Fibroblast of the aortic adventitia (primary cell): ENCODE results near the gene ARSG. TPM values are rescaled to one million over a fixed set of nuclear protein-coding genes. Genes with fewer than 3 reads are reported as not detected.
"Not testable (repeated sequence)": the region's sequence is repeated elsewhere in the genome, so short reads cannot be mapped to it uniquely, and the experiment has no call there.

ENCODE experiments used
- DNase-seq: peaks from one replicate; pipeline ENCODE4 v3.0.0-alpha.2; 2010; ENCODE audit warnings: low read depth
- H3K4me3 ChIP-seq: 2 replicates; pipeline ENCODE4 v1.5.1; 2011; ENCODE audit warnings: low read depth, mild to moderate bottlenecking, control low read depth, low read length, moderate library complexity
- total RNA-seq: library from RNA; depleted of rRNA; stranded (reverse); fragments of >200 nt; gene quantifications from 2 replicates; pipeline ENCODE4 v1.2.3, GENCODE V29; 2012; ENCODE audit warnings: low replicate concordance
- TF ChIP-seq, protein P1 (sequence below): IDR thresholded peaks from 2 replicates; pipeline ENCODE4 v1.5.1; 2011; ENCODE audit warnings: mild to moderate bottlenecking, low read length, control low read depth, inconsistent platforms; ENCODE audit not compliant: insufficient read depth

ARSG gene
- total RNA-seq, 1 donor: 2.7 TPM

DNA sequence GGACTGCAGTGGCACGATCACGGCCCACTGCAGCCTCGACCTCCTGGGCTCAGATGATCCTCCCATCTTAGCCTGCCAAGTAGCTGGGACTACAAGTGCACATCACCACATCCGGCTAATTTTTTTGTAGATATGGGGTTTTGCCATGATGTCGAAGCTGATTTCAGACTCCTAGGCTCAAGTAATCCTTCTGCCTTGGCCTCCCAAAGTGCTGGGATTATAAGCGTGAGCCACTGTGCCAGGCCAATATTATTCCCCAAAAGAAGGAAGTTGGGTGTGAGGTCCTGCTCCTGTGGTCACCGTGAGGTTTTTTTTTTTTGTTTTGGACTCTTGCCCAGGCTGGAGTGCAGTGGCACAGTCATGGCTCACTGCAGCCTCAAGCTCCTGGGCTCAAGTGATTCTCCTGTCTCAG lies 41.9 kb upstream of the ARSG start:
- TF ChIP-seq, protein P1, sequence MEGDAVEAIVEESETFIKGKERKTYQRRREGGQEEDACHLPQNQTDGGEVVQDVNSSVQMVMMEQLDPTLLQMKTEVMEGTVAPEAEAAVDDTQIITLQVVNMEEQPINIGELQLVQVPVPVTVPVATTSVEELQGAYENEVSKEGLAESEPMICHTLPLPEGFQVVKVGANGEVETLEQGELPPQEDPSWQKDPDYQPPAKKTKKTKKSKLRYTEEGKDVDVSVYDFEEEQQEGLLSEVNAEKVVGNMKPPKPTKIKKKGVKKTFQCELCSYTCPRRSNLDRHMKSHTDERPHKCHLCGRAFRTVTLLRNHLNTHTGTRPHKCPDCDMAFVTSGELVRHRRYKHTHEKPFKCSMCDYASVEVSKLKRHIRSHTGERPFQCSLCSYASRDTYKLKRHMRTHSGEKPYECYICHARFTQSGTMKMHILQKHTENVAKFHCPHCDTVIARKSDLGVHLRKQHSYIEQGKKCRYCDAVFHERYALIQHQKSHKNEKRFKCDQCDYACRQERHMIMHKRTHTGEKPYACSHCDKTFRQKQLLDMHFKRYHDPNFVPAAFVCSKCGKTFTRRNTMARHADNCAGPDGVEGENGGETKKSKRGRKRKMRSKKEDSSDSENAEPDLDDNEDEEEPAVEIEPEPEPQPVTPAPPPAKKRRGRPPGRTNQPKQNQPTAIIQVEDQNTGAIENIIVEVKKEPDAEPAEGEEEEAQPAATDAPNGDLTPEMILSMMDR: no peak
- peak overlapping the region; percentile 17 for H3K4me3 ChIP-seq
- no peak for DNase-seq

GRCh38 chr17:68253426-68253825 lies 37.9 kb upstream of the ARSG start:
- DNase-seq: not testable (repeated sequence)

DNA sequence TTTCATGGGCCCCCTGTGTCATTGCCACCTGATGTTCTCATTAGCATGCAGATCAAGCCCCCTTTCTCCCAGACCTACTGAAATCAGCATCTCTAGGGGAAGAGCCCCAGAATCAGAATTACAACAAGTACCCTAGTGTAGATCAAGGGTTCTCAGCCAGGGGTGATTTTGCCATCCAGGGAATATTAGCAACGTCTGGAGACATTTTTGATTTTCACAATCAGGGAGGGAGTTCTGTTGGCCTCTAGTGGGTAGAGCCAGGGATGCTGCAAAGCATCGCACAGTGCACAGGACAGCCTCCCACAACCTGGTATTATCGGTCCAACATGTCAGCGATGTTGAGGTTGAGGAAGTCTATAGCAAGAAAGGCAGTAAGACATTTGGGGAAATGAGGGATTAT lies 36.1 kb upstream of the ARSG start:
- DNase-seq: no peak
- TF ChIP-seq, protein P1: no peak

More at GRCh38 chr17:68253426-68253825, 37.9 kb upstream of the ARSG start:
- H3K4me3 ChIP-seq: not testable (repeated sequence)

DNA sequence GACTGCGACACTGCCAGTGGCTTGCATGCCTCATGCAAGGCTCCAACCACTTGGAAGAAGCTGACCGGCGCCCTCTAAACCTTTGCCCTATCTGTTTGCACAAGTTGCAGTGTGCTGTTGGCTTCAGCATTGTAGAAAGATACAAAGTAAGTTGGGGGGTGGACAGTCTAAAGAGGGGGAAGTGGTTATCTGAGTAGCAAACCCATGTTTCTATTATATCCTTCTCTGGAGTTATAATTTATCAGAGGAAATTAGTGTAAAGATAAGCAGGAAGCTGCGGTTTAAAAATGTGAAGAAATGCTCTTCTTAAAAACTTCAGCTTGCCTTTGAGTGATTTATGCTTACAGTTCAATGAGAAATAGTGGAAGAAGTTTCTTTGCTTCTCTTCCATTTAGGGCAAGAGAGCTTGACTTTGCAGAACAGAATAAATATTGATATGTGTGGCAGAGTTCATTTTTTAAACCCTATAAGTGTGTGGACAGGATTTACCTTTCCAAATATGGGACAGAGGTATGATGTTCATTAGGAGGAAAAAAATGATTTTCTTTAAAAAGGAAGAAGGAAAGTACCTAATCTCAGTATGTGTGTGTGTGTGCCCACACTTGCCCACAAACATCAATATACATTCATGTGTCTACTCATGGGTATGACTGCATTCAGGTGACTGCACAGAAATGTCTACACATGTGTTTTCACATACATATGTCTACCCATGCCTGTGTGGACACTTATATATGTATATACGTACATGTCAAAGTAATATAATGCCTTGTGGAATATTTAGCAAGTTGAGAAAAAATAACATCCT lies 35.4 kb upstream of the ARSG start:
- no peak for DNase-seq
- TF ChIP-seq, protein P1: no peak
- no peak overlapping the region for H3K4me3 ChIP-seq

More for the DNA sequence above, 36.1 kb upstream of the ARSG start:
- H3K4me3 ChIP-seq: no peak overlapping the region

DNA sequence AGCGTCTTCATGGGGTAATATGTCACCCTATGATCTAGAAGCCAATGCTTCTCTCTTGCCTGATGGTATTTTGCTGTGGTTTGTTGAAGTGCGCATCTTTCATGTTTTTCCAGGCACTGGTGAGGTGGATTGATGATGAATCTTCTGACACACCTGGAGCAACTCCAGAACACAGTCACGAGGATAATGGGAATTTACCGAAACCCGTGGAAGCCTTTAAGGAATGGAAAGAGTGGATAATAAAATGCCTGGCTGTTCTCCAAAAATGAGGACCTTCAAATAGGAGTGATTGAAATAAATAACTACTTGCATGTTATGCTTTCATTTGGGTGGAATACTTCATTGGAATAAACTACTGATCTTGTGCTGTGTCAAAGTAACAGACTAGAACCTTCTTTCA lies 34.6 kb upstream of the ARSG start:
- DNase-seq, H3K4me3 ChIP-seq: not testable (repeated sequence)

DNA sequence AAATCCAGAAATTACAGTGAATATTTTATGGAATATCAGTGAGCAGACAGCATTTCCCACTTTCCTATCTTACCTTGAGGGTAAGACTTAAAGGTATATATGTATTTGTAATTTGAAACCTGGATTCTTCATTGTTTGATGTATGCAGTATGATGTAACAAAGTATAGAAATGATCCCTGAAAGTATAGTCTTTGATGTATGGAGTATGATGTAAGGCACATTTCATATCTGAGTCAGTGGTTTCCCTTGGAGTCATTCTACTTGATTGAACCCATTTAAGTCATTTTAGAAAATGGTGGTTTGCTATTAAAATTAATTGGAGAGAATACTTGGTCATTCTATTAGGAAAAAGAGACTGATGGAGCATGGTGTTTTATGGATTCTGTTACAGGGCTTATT lies 33.4 kb upstream of the ARSG start:
- TF ChIP-seq, protein P1: no peak
- no peak overlapping the region for H3K4me3 ChIP-seq
- DNase-seq: no peak

GRCh38 chr17:68258890-68259647 lies 32.2 kb upstream of the ARSG start:
- DNase-seq, H3K4me3 ChIP-seq: not testable (repeated sequence)

GRCh38 chr17:68259648-68259951 lies 31.7 kb upstream of the ARSG start:
- DNase-seq, H3K4me3 ChIP-seq: not testable (repeated sequence)
